Measurements from ENCODE around the gene UBAC1. TPM values are rescaled to one million over a fixed set of nuclear protein-coding genes. Genes with fewer than 3 reads are reported as not detected.

Gene UBAC1
- total RNA-seq, 1 donor from 2014 or later = 35.9 TPM

GRCh38 chr9:135993409-135993742 lies 32.2 kb upstream of the UBAC1 start:
- DNase-seq = no peak

- peak; percentile 84 for DNase-seq
These were observed 31.6 kb upstream of the UBAC1 start for GRCh38 chr9:135992486-135993408.

GRCh38 chr9:135991771-135992170 lies 30.6 kb upstream of the UBAC1 start:
- DNase-seq = no peak

GRCh38 chr9:135990468-135991429 lies 29.6 kb upstream of the UBAC1 start:
- DNase-seq = peak; percentile 90

- DNase-seq = no peak
These were observed 28.7 kb upstream of the UBAC1 start for GRCh38 chr9:135989722-135990467.

- no peak for DNase-seq
These were observed 28.0 kb upstream of the UBAC1 start for GRCh38 chr9:135989157-135989556.

GRCh38 chr9:135988493-135988892 lies 27.3 kb upstream of the UBAC1 start:
- no peak for DNase-seq

GRCh38 chr9:135987838-135988404 lies 26.7 kb upstream of the UBAC1 start:
- no peak for DNase-seq

- DNase-seq = no peak
These were observed 25.4 kb upstream of the UBAC1 start for GRCh38 chr9:135986605-135987004.

- no peak for DNase-seq
These were observed 24.7 kb upstream of the UBAC1 start for GRCh38 chr9:135985889-135986288.

- no peak for DNase-seq
These were observed 24.2 kb upstream of the UBAC1 start for GRCh38 chr9:135985459-135985774.

- no peak for DNase-seq
These were observed 23.0 kb upstream of the UBAC1 start for GRCh38 chr9:135984072-135984710.

- no peak for DNase-seq
These were observed 22.3 kb upstream of the UBAC1 start for GRCh38 chr9:135983208-135984071.

- no peak for DNase-seq
These were observed 21.5 kb upstream of the UBAC1 start for GRCh38 chr9:135982499-135983207.

GRCh38 chr9:135980926-135981630 lies 19.9 kb upstream of the UBAC1 start:
- no peak for DNase-seq

- no peak for DNase-seq
These were observed 18.5 kb upstream of the UBAC1 start for GRCh38 chr9:135979547-135980166.

- no peak for DNase-seq
These were observed 17.7 kb upstream of the UBAC1 start for GRCh38 chr9:135978642-135979546.

- DNase-seq = no peak
These were observed 15.8 kb upstream of the UBAC1 start for GRCh38 chr9:135976944-135977343.

Measured in dermis blood vessel endothelial cell (primary cell).